Trophoblast cell (in vitro differentiated cells and primary cell): ENCODE results near the gene KCNQ1.
A peak's percentile ranks its signal among the peaks of the same experiment; 100 is the strongest.

Source experiments
- DNase-seq, 2 donors: peaks; one replicate each; pipeline ENCODE4 v3.0.0-alpha.2; 2016
- H2AFZ ChIP-seq: 2 replicates; pipeline ENCODE4 v1.6.1; 2013; ENCODE audit warnings: low read length, moderate library complexity, mild to moderate bottlenecking; ENCODE audit not compliant: insufficient read depth, poor library complexity
- H2AK5ac ChIP-seq: 2 replicates; pipeline ENCODE4 v1.6.1; 2013; ENCODE audit warnings: mild to moderate bottlenecking, low read length
- H2BK120ac ChIP-seq: 2 replicates; pipeline ENCODE4 v1.6.1; 2013; ENCODE audit warnings: low read length, mild to moderate bottlenecking, moderate library complexity; ENCODE audit not compliant: insufficient read depth, poor library complexity
- H2BK12ac ChIP-seq: 2 replicates; pipeline ENCODE4 v1.6.1; 2013; ENCODE audit warnings: mild to moderate bottlenecking, low read length, moderate library complexity
- H2BK5ac ChIP-seq: 2 replicates; pipeline ENCODE4 v1.6.1; 2013; ENCODE audit warnings: low read length, low read depth, moderate library complexity, mild to moderate bottlenecking; ENCODE audit not compliant: poor library complexity
- H3K14ac ChIP-seq: 2 replicates; pipeline ENCODE4 v1.6.1; 2013; ENCODE audit warnings: mild to moderate bottlenecking, low read length
- H3K18ac ChIP-seq: 2 replicates; pipeline ENCODE4 v1.6.1; 2013; ENCODE audit warnings: mild to moderate bottlenecking, low read length
- H3K23ac ChIP-seq: 2 replicates; pipeline ENCODE4 v1.6.1; 2013; ENCODE audit warnings: low read length
- H3K27ac ChIP-seq: 2 replicates; pipeline ENCODE4 v1.5.1; 2013; ENCODE audit warnings: low read depth, mild to moderate bottlenecking, inconsistent platforms, low read length, moderate library complexity
- H3K27me3 ChIP-seq: 2 replicates; pipeline ENCODE4 v1.6.1; 2013; ENCODE audit warnings: inconsistent platforms, mild to moderate bottlenecking, low read length, moderate library complexity; ENCODE audit not compliant: insufficient read depth
- H3K36me3 ChIP-seq, 2 experiments: 1 replicate in 1 of 2; 2 replicates in 1 of 2; pipeline ENCODE4 v1.6.1; 2013; ENCODE audit warnings: low read length in 2 of 2, mild to moderate bottlenecking in 2 of 2, moderate library complexity in 1 of 2; ENCODE audit not compliant: insufficient read depth in 2 of 2, control insufficient read depth in 1 of 2
- H3K4ac ChIP-seq: 2 replicates; pipeline ENCODE4 v1.6.1; 2013; ENCODE audit warnings: low read depth, mild to moderate bottlenecking, low read length, moderate library complexity
- H3K4me1 ChIP-seq, 2 experiments: 1 replicate in 1 of 2; 2 replicates in 1 of 2; pipeline ENCODE4 v1.6.1; 2013; ENCODE audit warnings: low read length in 2 of 2, mild to moderate bottlenecking in 2 of 2, moderate library complexity in 1 of 2; ENCODE audit not compliant: insufficient read depth in 2 of 2, control insufficient read depth in 1 of 2
- H3K4me2 ChIP-seq: 2 replicates; pipeline ENCODE4 v1.6.1; 2013; ENCODE audit warnings: inconsistent platforms, mild to moderate bottlenecking, low read length, moderate library complexity
- H3K4me3 ChIP-seq: 2 replicates; pipeline ENCODE4 v1.5.1; 2013; ENCODE audit warnings: mild to moderate bottlenecking, low read depth, low read length, inconsistent platforms
- H3K79me1 ChIP-seq: one replicate; pipeline ENCODE4 v1.6.1; 2013; ENCODE audit warnings: low read length
- H3K79me2 ChIP-seq: 2 replicates; pipeline ENCODE4 v1.6.1; 2013; ENCODE audit warnings: low read length, mild to moderate bottlenecking; ENCODE audit not compliant: control insufficient read depth, insufficient read depth, poor library complexity
- H3K9ac ChIP-seq: 2 replicates; pipeline ENCODE4 v1.6.1; 2013; ENCODE audit warnings: mild to moderate bottlenecking, low read length
- H3K9me3 ChIP-seq: 2 replicates; pipeline ENCODE4 v1.6.1; 2013; ENCODE audit warnings: low read depth, mild to moderate bottlenecking, control low read depth, inconsistent platforms, low read length; ENCODE audit not compliant: insufficient read depth
- H4K12ac ChIP-seq: 2 replicates; pipeline ENCODE4 v1.6.1; 2013; ENCODE audit warnings: low read depth, mild to moderate bottlenecking, low read length, moderate library complexity
- H4K8ac ChIP-seq: 2 replicates; pipeline ENCODE4 v1.6.1; 2013; ENCODE audit warnings: low read depth, mild to moderate bottlenecking, low read length, moderate library complexity
- H4K91ac ChIP-seq: one replicate; pipeline ENCODE4 v1.6.1; 2013; ENCODE audit warnings: low read depth, mild to moderate bottlenecking, low read length, moderate library complexity
- WGBS: extraction: QIAGEN DNeasy Blood & Tissue Kit; methylation state at CpG from one replicate; pipeline ENCODE4 v1.1.7; 2013; ENCODE audit warnings: missing lambda C conversion rate; ENCODE audit not compliant: insufficient read length, insufficient coverage; ENCODE audit errors: extremely low coverage; 5-methylcytosine and 5-hydroxymethylcytosine counted together

The KCNQ1 gene

DNA sequence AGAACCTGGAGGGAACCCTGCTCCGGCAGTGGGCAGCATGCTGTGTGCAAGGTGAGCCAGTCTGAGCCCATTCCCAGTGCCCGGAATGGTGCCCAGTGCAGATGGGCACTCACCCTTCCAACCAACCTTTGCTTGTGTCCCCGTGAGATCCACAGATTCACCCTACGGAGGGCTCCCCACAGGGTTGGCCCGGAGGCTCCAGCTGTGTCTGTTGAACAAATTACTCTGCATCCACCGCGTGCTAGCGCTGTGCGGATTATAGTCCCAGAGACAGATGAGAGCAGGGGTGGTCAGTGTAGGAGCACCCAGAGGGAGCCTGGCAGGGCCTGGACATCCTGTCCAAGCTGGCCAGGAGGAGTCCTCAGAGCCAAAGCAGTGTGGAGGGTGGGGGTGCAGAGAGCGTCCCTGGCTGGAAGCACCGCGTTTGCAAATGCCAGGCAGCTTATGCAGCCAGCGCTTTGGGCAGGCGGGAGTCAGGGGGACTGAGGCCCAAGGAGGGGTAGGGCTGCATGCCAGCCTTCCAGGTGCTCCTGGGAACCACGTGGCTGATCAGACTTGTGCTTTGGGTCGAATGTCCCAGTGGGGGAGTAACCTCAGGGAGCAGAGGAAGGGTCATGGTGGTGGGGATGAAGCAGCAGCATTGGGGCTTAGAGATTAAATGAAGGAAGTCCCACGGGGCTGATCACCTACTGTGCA, 80.5 kb downstream of the KCNQ1 start:
- no peak for DNase-seq
- Histone ChIP-seq H4K12ac (no peak overlapping the region), H2BK120ac (no peak overlapping the region), H3K36me3 (no peaks in the 10 kb centered on the region), H3K4me3 (no peak overlapping the region), H3K14ac (no peak overlapping the region), H3K23ac (no peak overlapping the region), H3K4ac (no peak overlapping the region), H3K79me1 (no peaks in the 10 kb centered on the region), H3K27ac (no peak overlapping the region), H3K79me2 (no peaks in the 10 kb centered on the region), H2AK5ac (no peak overlapping the region), H4K91ac (no peak overlapping the region), H3K4me2 (no peak overlapping the region), H3K18ac (no peak overlapping the region), H2BK12ac (no peak overlapping the region), H2AFZ (no peak overlapping the region), H3K9me3 (no peaks in the 10 kb centered on the region), H2BK5ac (no peak overlapping the region), H3K27me3 (no peaks in the 10 kb centered on the region), H3K9ac (no peak overlapping the region), H3K4me1 (peaks cover 0 to 2% of the 10 kb centered on the region in 2 experiments), H4K8ac (no peak overlapping the region)
- WGBS = no CpG with 5 or more reads among the region's 17 CpGs

DNA sequence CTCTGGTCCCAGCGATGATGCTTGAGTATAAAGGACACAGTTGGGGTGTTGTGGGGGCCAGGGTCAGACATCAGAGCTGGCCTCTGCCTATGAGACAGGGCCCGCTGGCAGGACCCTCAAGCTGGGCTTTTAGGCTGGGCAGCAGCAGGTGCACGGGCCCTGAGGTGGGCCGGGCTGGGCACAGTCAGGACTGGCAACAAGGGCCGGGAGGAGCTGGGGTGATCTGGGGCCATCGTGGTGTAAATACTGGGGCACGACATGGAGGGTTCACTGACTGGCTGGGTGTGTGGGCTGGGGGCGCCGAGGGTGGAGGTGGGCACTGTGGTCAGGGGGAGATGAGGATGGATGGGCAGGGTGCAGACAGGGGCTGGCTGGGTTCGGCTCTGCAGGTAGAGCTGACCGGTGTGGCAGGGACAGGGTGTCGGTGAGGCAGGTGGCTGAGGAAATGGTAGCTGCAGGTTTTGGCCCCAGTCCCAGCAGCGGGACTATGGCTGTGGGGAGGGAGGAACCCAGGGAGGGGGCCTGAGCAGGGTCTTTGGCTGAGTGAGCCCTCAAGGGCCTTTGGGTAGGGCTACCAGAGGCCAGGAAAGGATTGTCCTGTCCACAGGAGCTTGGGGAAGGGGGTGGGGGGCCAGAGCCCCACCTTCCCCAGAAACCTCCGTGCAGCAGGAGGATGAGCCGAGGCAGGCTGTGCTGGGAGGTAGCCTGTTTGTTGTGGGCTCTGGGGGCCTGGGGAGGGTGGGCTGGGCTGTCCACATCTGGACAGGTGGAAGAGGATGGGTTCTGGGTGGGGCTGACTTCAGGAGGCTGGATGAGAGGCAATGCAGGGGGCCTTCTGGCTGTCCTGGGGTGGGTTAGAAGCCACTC, 81.4 kb downstream of the KCNQ1 start:
- Histone ChIP-seq H3K4me2 (no peak overlapping the region), H2BK5ac (no peak overlapping the region), H2AK5ac (no peak overlapping the region), H3K4me3 (no peak overlapping the region), H3K9ac (no peak overlapping the region), H4K12ac (no peak overlapping the region), H3K14ac (no peak overlapping the region), H3K9me3 (no peaks in the 10 kb centered on the region), H3K27ac (no peak overlapping the region), H3K79me2 (no peaks in the 10 kb centered on the region), H4K8ac (no peak overlapping the region), H3K4me1 (peaks cover 0 to 2% of the 10 kb centered on the region in 2 experiments), H2AFZ (no peak overlapping the region), H2BK120ac (no peak overlapping the region), H3K18ac (no peak overlapping the region), H3K27me3 (no peaks in the 10 kb centered on the region), H4K91ac (no peak overlapping the region), H3K79me1 (no peaks in the 10 kb centered on the region), H3K36me3 (no peaks in the 10 kb centered on the region), H3K4ac (no peak overlapping the region), H2BK12ac (no peak overlapping the region), H3K23ac (no peak overlapping the region)
- DNase-seq = no peak
- no CpG with 5 or more reads among the region's 15 CpGs for WGBS

GRCh38 chr11:2526808-2527381, 82.1 kb downstream of the KCNQ1 start:
- no peak overlapping the region for H3K4ac ChIP-seq
- H3K4me3 ChIP-seq = no peak overlapping the region
- whole genome bisulfite sequencing = no CpG with 5 or more reads among the region's 25 CpGs
- H3K4me1 ChIP-seq = peaks cover 0 to 2% of the 10 kb centered on the region in 2 experiments
- no peaks in the 10 kb centered on the region for H3K79me1 ChIP-seq
- no peak overlapping the region for H3K18ac ChIP-seq
- no peak overlapping the region for H2BK5ac ChIP-seq
- H4K12ac ChIP-seq = no peak overlapping the region
- H3K27ac ChIP-seq = no peak overlapping the region
- no peaks in the 10 kb centered on the region for H3K9me3 ChIP-seq
- H2AFZ ChIP-seq = no peak overlapping the region
- no peaks in the 10 kb centered on the region for H3K27me3 ChIP-seq
- no peak overlapping the region for H4K91ac ChIP-seq
- no peak overlapping the region for H4K8ac ChIP-seq
- H3K36me3 ChIP-seq = no peaks in the 10 kb centered on the region
- no peak overlapping the region for H2BK12ac ChIP-seq
- H3K23ac ChIP-seq = no peak overlapping the region
- peak in 1 of 2 donors; percentile 43 for DNase-seq
- no peaks in the 10 kb centered on the region for H3K79me2 ChIP-seq
- no peak overlapping the region for H3K14ac ChIP-seq
- no peak overlapping the region for H3K4me2 ChIP-seq
- H2AK5ac ChIP-seq = no peak overlapping the region
- no peak overlapping the region for H2BK120ac ChIP-seq
- no peak overlapping the region for H3K9ac ChIP-seq

DNA sequence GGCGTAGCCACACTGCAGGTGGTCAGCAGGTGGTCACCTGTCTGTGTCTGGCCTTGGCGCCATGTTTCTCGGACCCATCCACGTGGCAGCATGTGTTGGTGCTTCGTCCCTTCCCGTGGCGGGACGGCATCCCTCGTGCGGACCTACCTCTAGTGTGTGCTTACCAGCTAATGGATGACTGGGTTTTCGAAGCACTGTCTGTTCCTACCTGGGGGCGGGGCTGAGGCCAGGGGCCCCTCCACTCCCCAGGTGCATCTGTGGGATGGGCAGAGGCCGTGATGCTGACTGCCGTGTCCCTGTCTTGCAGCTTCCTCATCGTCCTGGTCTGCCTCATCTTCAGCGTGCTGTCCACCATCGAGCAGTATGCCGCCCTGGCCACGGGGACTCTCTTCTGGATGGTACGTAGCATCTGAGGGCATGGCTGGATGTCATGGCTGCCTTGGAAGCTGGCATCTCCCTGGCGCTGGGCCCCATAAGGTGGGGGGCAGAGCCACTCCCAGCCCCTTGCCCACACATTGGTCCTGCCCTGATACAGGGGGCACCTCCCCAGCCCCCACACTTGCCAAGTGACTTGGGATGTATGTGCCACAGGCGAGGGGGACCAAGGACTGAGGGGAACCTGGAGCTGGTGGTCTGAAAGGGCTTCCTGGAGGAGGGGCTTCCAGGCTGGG, 82.9 kb downstream of the KCNQ1 start:
- no peak overlapping the region for H3K4ac ChIP-seq
- H3K27ac ChIP-seq = no peak overlapping the region
- no peak overlapping the region for H3K14ac ChIP-seq
- no peak overlapping the region for H3K9ac ChIP-seq
- H3K36me3 ChIP-seq = no peaks in the 10 kb centered on the region
- H3K27me3 ChIP-seq = no peaks in the 10 kb centered on the region
- no peak overlapping the region for H2BK120ac ChIP-seq
- peaks cover 2% of the 10 kb centered on the region for H3K9me3 ChIP-seq
- no peak overlapping the region for H3K18ac ChIP-seq
- WGBS = no CpG with 5 or more reads among the region's 22 CpGs
- no peak overlapping the region for H4K91ac ChIP-seq
- no peak overlapping the region for H2AFZ ChIP-seq
- no peak overlapping the region for H3K4me3 ChIP-seq
- no peak overlapping the region for H2AK5ac ChIP-seq
- H3K79me2 ChIP-seq = no peaks in the 10 kb centered on the region
- no peak overlapping the region for H4K12ac ChIP-seq
- peaks cover 0 to 2% of the 10 kb centered on the region in 2 experiments for H3K4me1 ChIP-seq
- H2BK5ac ChIP-seq = no peak overlapping the region
- no peak overlapping the region for H4K8ac ChIP-seq
- H2BK12ac ChIP-seq = no peak overlapping the region
- H3K4me2 ChIP-seq = no peak overlapping the region
- no peaks in the 10 kb centered on the region for H3K79me1 ChIP-seq
- H3K23ac ChIP-seq = no peak overlapping the region
- DNase-seq = no peak
